Choroid plexus epithelial cell (primary cell): ENCODE results near the gene DIAPH3.
A peak's percentile ranks its signal among the peaks of the same experiment; 100 is the strongest.

ENCODE experiments used
- DNase-seq: peaks from one replicate; pipeline ENCODE4 v3.0.0-alpha.2; 2010; ENCODE audit warnings: low read depth
- H3K4me3 ChIP-seq: 2 replicates; pipeline ENCODE4 v1.5.1; 2011; ENCODE audit warnings: low read depth, mild to moderate bottlenecking, control low read depth, low read length, moderate library complexity
- TF ChIP-seq, protein P1 (sequence below): conservative IDR thresholded peaks from 2 replicates; pipeline ENCODE4 v1.5.1; 2011; ENCODE audit warnings: low read depth, mild to moderate bottlenecking, control low read depth, inconsistent platforms, low read length, moderate library complexity

The DIAPH3 gene

GRCh38 chr13:59915252-59915651 lies 248.5 kb downstream of the DIAPH3 start:
- H3K4me3 ChIP-seq: no peak overlapping the region
- TF ChIP-seq, protein P1, sequence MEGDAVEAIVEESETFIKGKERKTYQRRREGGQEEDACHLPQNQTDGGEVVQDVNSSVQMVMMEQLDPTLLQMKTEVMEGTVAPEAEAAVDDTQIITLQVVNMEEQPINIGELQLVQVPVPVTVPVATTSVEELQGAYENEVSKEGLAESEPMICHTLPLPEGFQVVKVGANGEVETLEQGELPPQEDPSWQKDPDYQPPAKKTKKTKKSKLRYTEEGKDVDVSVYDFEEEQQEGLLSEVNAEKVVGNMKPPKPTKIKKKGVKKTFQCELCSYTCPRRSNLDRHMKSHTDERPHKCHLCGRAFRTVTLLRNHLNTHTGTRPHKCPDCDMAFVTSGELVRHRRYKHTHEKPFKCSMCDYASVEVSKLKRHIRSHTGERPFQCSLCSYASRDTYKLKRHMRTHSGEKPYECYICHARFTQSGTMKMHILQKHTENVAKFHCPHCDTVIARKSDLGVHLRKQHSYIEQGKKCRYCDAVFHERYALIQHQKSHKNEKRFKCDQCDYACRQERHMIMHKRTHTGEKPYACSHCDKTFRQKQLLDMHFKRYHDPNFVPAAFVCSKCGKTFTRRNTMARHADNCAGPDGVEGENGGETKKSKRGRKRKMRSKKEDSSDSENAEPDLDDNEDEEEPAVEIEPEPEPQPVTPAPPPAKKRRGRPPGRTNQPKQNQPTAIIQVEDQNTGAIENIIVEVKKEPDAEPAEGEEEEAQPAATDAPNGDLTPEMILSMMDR: no peak
- DNase-seq: no peak

GRCh38 chr13:59914556-59914955 lies 249.2 kb downstream of the DIAPH3 start:
- no peak overlapping the region for H3K4me3 ChIP-seq
- TF ChIP-seq, protein P1: no peak
- peak; percentile 40 for DNase-seq

- TF ChIP-seq, protein P1: peak; percentile 76
- peak; percentile 76 for DNase-seq
- H3K4me3 ChIP-seq: no peak overlapping the region
These were observed 257.2 kb downstream of the DIAPH3 start for GRCh38 chr13:59906413-59907049.

- TF ChIP-seq, protein P1: no peak
- no peak overlapping the region for H3K4me3 ChIP-seq
- DNase-seq: no peak
These were observed 262.5 kb downstream of the DIAPH3 start for GRCh38 chr13:59901191-59901590.

DNA sequence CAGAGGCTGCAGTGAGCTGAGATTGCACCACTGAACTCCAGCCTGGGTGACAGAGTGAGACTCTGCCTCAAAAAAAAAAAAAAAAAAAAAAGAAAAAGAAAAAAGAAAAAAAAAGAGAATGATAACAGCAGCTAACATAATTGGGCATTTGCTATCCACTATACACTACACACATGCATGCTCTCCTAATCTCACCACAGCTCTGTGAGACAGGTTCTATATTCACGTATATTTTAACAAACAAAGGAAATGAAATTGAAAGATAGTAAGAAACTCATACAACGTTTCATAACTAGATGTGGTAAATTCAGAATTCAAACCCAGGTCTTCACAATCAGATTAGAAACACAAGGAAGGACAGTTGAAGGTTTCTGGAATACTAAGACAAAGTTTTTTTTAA lies 265.7 kb downstream of the DIAPH3 start:
- TF ChIP-seq, protein P1: no peak
- no peak overlapping the region for H3K4me3 ChIP-seq
- no peak for DNase-seq

DNA sequence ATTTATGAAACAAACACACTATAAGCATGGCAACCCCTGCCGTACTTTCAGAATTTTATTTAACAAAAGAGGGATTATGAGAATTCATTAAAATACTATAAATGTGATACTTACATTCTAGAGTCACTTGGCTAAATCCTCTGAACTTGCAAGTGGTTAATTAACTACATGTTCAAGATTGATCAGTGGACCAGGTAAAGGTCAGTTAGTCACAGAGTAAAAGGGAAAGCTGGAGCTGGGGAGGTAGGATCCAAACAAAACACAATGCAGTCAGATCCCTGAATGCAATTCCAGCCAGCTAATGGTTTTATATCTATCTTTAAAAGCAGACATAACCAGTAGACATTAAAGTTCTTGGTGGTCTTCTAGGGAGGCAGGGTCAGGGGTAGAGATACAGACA lies 270.5 kb downstream of the DIAPH3 start:
- DNase-seq: no peak
- TF ChIP-seq, protein P1: no peak
- H3K4me3 ChIP-seq: no peak overlapping the region

DNA sequence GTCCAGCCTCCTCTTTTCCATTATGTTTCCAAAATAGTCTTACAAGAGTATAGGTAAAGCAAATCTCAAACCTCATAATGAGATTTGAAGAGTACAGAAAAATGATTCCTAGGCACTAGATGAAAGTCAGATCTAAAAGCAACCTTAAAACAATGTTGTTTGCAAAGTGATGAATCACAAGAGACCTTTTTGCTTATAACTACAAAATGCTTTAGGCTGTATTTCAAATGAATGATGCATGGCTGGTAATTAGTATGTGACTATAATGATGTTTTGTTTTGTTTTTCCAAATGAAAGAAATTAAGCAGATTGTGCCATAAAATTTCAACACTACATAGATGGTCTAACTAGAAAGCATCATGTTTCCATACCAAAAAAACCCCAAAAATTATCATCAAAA lies 272.7 kb downstream of the DIAPH3 start:
- DNase-seq: no peak
- no peak overlapping the region for H3K4me3 ChIP-seq
- TF ChIP-seq, protein P1: no peak
